Dermis blood vessel endothelial cell (primary cell): ENCODE data around the gene YPEL4. TPM values are rescaled to one million over a fixed set of nuclear protein-coding genes. Genes with fewer than 3 reads are reported as not detected.
"Not testable (repeated sequence)": the region's sequence is repeated elsewhere in the genome, so short reads cannot be mapped to it uniquely, and the experiment has no call there.

Source experiments
- DNase-seq: peaks from one replicate; pipeline ENCODE4 v3.0.0; 2010
- total RNA-seq: library from RNA; depleted of rRNA; stranded (reverse); fragments of >200 nt; gene quantifications from 2 replicates; pipeline ENCODE4 v1.2.3, GENCODE V29; 2014

The YPEL4 gene
- 0.05 TPM in 1 of 2 replicates, not detected in the other for total RNA-seq

DNA sequence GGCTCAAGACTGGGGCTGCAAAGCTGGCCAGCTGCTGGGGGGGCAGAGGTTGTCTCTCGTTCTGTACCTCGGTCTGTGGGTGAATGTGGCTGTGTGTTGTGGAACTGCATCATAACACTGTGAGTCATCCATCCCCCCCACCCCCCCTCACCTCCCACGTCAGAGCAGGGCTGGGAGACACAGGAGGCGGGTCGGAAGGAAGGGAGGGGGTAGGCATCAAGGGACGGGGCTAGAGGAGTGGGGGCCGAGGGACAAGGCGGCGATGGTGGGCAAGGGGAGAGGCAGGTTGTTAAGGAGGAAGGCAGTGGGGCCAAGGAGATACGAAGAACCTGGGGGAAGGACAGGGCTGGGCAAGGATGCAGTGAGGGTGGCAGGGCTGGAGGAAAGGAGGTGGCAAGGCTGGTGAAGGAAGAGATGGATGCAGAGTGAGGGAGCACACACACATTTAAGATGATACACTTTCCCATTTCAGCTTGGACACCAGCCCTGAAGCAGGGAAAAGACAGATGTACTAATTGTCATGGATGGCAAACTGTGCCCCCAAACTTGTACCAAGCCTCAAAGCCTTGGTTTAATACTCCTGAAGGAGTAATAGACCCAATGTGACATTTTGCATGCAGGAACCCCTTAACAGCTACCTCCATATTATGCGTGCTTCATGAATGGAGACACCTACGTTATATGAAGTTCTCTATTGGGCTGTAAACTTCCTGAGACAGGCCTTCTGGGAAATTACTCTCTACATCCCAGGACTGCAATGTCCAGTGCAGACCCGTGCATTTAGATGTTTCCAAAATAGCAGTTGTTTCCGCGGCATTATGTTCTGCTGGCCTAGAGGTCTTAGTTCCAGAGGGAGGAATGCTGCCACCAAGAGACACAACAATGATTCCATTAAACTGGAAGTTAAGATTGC, at the start of gene YPEL4:
Gene YPEL4, minus strand, starts transcription at position 87 of the 913 bp plus-strand sequence. CDS start 2,805 bp downstream, outside the sequence.
- DNase-seq: peak; percentile 72

GRCh38 chr11:57698843-57699365, 49.2 kb upstream of the YPEL4 start:
- no peak for DNase-seq

GRCh38 chr11:57690474-57690873, 40.8 kb upstream of the YPEL4 start:
- not testable (repeated sequence) for DNase-seq

GRCh38 chr11:57681168-57681567, 31.5 kb upstream of the YPEL4 start:
- no peak for DNase-seq

- DNase-seq: peak; percentile 57
Observed at GRCh38 chr11:57680552-57680874, 30.8 kb upstream of the YPEL4 start.

DNA sequence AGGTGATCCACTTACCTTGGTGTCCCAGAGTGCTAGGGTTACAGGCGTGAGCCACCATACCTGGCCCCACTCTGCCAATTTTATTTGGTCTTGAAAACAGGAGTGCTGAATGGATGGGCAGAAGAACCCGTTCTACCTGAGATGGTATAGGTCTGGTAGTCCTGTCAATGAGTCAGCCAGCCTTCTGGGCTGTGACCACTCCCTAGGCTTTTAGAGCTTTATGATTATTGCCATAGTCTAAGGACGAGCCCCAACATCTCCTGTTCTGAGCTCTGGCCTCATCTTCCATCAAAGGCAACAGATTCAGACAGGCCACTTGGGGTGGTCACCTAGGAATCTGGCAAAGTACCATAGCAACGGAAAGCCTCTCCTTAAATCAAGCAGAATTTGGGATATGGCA, 29.7 kb upstream of the YPEL4 start:
- no peak for DNase-seq

GRCh38 chr11:57675176-57675941, 25.6 kb upstream of the YPEL4 start:
- no peak for DNase-seq

DNA sequence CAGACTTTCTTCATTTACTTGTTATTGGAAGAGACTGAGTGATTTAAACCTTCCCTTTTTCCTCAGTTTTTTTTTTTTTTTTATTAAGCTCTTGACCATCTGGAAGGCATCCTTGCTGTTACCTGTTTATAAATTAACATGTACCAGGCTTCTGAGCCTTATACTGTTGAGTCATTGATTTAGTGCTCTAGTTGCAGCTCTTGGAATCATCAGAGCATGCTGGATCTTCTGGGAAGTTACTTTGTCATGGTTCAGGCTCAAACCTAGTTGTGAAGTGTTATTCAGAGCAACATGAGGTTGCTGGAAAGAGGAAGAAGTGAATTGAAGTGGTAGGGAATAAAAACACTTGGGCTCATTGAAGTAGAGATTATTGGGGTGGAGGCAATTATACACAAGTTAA, 24.5 kb upstream of the YPEL4 start:
- no peak for DNase-seq

DNA sequence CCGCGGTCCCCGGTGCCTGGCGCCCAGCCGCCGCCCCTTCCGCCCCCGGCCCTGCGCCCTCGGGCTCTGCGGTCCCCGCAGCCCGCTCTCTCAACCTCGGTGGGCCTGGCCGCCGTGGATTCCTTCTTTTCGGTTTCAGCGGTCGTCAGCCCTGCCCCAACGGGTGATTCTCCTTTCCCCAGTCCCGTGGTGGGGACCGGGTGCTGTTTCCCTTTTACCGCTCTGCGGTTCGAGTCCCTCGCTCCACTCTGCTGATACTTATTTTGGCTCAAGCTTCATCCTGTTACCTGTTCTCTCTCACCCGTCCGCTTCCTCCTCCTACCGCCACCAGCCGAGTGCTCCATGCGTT, 18.7 kb upstream of the YPEL4 start:
- peak; percentile 40 for DNase-seq

DNA sequence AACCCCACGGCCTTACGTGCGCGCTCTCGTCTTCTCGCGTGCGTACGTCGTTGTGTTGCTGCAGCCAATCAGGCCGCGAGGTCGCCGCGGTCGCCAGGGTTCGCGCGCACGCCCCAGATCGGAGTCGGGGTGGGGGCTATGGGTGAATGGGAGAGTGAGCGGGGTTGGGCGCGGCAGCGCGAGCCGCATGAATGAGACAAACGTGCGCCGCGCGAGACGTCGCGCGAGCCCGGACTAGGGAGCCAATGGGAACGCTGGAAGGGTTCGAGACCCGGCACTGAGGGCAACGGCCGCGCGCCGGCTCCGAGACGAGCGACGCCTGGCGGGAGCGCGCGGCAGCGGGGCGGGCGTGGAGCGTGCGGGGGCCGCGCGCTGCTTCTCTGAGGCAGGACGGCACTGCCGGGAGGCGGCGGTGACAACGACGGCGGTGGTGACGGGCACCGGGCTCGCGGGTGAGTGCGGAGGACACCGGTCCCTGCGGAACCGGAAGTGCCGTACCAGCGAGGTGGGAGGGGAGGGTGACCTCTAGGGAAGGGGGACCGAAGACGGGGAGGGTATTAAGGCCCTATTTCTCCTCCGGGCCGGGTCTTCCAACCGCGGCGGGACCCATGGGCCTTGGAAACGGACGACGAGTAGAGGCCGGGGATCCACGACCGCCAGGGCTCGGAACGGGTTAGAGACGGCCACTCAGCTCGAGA, 18.2 kb upstream of the YPEL4 start, which contains the start of gene ZDHHC5:
Gene ZDHHC5, plus strand, starts transcription at position 379 of the 698 bp plus-strand sequence. CDS start 4,977 bp downstream, outside the sequence.
- DNase-seq: peak; percentile 100

GRCh38 chr11:57667117-57667735, 17.5 kb upstream of the YPEL4 start:
- peak; percentile 99 for DNase-seq

DNA sequence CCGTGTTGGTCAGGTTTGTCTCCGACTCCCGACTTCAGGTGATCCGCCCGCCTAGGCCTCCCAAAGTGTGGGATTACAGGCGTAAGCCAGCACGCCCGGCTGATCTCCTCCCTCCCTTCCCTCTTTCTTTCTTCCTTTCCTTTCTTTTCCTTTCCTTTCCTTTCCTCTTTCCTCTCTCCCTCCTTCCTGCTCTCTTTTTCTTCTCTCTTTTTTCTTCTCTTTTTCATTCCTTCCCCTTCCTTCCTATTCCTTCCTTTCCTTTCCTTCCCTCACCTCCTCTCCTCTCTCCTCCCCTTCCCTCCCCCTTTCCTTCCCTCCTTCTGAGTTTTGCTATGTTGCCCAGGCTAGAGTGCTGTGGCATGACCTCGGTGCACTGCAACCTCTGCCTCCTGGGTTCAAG, 14.3 kb upstream of the YPEL4 start:
- DNase-seq: no peak

DNA sequence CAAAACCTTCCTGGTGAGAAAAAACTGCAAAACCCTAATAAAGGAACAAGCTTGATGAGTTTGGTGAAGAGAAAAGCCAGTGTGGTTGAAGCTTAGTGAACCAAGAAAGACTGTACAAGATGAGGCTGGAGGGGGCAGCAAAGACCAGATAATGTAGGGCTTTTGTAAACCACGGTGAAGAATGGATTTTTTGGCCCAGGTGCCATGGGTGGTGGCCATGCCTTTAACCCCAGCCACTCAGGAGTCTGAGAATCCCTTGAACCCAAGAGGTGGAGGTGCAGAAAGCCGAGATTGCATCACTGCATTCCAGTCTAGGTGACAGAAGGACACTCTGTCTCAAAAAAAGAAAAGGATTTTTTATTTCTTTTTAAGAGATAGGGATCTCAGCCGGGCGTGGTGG, 13.2 kb upstream of the YPEL4 start:
- DNase-seq: no peak

DNA sequence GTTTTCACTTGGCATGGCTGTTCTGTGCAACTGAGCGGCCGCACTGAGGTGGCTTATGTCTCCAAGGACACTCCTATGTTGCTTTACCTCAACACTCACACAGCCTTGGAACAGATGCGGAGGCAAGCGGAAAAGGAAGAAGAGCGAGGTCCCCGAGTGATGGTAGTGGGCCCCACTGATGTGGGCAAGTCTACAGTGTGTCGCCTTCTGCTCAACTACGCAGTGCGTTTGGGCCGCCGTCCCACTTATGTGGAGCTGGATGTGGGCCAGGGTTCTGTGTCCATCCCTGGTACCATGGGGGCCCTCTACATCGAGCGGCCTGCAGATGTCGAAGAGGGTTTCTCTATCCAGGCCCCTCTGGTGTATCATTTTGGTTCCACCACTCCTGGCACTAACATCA, 10.0 kb upstream of the YPEL4 start:
- DNase-seq: no peak

DNA sequence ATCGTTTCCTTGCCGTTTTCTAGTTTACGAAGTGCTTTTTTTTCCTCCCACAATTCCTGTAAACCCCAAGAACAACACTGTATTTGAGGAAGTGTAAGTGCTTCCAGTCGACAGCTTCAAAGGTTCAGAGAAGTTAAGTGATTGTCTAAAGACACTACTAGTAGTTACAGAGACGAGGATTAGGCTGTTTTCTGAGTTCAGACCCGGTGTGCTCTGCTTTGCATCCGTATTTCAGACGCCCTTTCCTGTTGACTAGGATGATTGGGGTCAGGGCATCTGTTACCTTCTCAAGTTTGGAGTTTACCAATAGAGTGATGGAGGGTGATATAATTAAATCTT, 8.3 kb upstream of the YPEL4 start:
- DNase-seq: no peak

DNA sequence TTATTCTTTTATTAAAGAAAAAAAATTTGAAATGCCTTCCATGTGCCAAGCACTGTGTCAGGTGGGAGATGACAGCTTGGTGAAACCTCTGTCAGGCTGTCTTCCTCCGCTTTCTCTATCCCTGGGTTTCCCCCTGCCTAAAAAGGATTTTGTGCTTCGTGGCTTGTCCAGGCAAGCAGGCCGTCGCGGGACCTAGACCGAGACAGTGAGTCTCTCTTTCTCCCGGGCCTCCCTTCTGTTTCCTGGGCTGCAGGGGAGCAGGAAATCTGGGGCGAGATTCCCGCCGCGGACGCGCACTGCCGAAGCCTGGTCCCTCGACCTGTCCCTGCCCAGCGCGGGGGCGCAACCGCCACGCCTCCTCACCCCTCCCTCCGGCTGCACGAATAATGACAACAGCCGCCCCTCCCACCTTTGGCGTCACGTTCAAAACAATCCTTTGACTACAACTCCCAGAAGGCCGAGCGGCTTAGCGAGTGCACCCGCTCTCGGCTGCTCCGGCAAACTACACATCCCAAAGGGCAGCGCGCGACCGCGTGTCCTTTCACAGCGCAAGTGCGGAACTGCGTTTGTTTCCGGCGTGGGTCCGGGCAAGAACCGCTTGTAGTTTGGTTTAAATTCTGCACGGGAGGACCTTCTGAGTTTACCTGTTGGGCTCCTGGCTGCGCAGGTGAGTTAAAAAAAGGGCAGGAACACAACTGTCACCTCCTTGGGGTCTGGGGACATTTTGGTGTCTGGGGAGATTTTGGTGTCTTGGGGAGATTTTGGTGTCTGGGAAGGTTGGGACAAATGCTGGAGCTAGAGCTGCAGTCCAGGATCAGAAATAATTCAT, 7.7 kb upstream of the YPEL4 start, which contains the start of gene CLP1:
Gene CLP1, plus strand, starts transcription at position 569 of the 829 bp plus-strand sequence. CDS start 1,715 bp downstream, outside the sequence.
- peak; percentile 100 for DNase-seq

DNA sequence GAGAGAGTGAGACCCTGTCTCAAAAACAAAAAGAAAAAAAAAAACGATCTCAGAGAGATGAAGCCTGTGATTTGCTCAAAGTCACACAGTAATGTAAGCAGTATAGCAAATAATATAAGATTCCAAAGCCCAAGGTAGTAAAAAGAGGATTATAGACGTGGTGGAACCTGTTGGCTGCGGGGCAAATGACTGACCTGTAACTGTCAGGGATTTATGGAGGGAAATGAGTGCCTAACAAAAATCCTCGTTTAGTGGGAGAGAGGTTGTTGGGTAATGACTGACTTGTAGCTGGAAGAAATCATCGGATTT, 7.1 kb upstream of the YPEL4 start:
- no peak for DNase-seq

DNA sequence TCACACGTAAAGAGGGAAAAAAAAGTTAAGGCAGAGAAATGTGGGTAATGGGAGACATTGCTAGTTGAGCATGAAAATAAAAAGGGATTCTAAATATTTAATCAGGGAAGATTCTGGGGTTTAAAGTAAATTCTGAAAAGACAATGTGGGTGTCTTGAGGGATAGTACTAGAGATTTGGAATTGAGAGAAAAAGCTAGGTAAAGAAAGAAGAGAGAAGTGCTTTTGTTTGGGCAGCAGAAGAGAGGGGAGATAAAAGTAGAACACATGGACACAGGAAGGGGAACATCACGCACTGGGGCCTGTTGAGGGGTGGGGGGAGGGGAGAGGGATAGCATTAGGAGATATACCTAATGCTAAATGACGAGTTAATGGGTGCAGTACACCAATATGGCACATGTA, 3.5 kb upstream of the YPEL4 start:
- DNase-seq: no peak

- no peak for DNase-seq
Observed at GRCh38 chr11:57652662-57653061, 3.0 kb upstream of the YPEL4 start.

GRCh38 chr11:57652230-57652629, 2.5 kb upstream of the YPEL4 start:
- not testable (repeated sequence) for DNase-seq

DNA sequence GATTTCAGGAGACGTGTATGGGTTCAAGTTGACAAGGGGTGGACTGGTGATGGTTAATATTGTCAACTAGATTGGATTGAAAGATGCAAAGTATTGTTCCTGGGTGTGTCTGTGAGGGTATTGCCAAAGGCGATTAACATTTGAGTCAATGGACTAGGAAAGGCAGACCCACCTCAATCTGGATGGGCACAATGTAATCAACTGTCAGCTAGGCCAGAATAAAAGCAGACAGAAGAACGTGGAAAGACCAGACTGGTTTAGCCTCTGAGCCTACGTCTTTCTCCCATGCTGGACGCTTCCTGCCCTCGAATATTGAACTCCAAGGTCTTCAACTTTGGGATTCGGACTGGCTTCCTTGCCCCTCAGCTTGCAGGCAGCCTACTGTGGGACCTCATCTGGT, 1.7 kb upstream of the YPEL4 start:
- no peak for DNase-seq

DNA sequence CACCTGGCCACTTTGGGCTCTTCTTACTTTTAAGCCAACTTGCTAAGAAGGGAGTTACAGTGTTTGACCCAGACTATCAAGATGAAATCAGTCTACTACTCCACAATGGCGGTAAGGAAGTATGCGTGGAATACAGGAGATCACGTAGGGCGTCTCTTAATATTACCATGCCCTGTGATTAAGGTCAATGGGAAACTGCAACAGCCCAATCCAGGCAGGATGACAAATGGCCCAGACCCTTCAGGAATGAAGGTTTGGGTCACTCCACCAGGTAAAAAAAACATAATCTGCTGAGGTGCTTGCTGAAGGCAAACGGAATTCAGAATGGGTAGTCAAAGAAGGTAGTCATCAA, 1.0 kb upstream of the YPEL4 start:
- no peak for DNase-seq
